HEK293 (cell line): ENCODE measurements around the gene SLC25A42.

Source experiments
- CTCF ChIA-PET: fragments of 350-600 bp; formaldehyde crosslinking; extraction: SDS; loops from one replicate; lab custom pipeline; 2021; ENCODE audit warnings: antibody characterized with exemption; lab: Yijun Ruan, JAX
- POLR2A ChIA-PET: fragments of 300-600 bp; formaldehyde crosslinking; extraction: SDS; loops from one replicate; lab custom pipeline; 2020; ENCODE audit warnings: antibody characterized with exemption, inconsistent platforms; lab: Yijun Ruan, JAX
- H3K27ac ChIP-seq: fragments of 200-500 bp; sonication (Bioruptor generic); 2 replicates; pipeline ENCODE4 v1.5.1; 2014; ENCODE audit warnings: low read depth, low read length, control low read depth, inconsistent platforms; ENCODE audit errors: extremely low read depth
- H3K36me3 ChIP-seq, 2 experiments: fragments of 200-500 bp in 1 of 2; sonication (Bioruptor generic) in 1 of 2; 1 replicate in 1 of 2; 2 replicates in 1 of 2; pipeline ENCODE4 v1.5.1; 2014 to 2017; ENCODE audit warnings: inconsistent platforms in 2 of 2, low read length in 2 of 2; ENCODE audit not compliant: control insufficient read depth in 2 of 2, insufficient read depth in 1 of 2
- H3K4me1 ChIP-seq: fragments of 200-500 bp; sonication (Bioruptor generic); 2 replicates; pipeline ENCODE4 v1.5.1; 2014; ENCODE audit warnings: mild to moderate bottlenecking, low read length, inconsistent platforms; ENCODE audit not compliant: control insufficient read depth, insufficient read depth
- H3K4me3 ChIP-seq: 2 replicates; pipeline ENCODE4 v1.5.1; 2011; ENCODE audit warnings: low read depth, mild to moderate bottlenecking, control low read depth, low read length, moderate library complexity
- H3K9me3 ChIP-seq: fragments of 200-500 bp; sonication (Bioruptor generic); 2 replicates; pipeline ENCODE4 v1.5.1; 2014; ENCODE audit warnings: low read depth, low read length, inconsistent platforms; ENCODE audit not compliant: control insufficient read depth, insufficient read depth
- BCL11A ChIP-seq: fragments of 450-650 bp; formaldehyde crosslinking; IDR thresholded peaks from 2 replicates; pipeline ENCODE4 v1.5.1; 2016; ENCODE audit warnings: low read depth, missing biosample characterization, missing genetic modification characterization
- GLIS1 ChIP-seq: fragments of 450-650 bp; formaldehyde crosslinking; IDR thresholded peaks from 2 replicates; pipeline ENCODE4 v1.5.1; 2016; ENCODE audit warnings: missing biosample characterization, missing genetic modification characterization
- KLF7 ChIP-seq: fragments of 450-650 bp; formaldehyde crosslinking; IDR thresholded peaks from 2 replicates; pipeline ENCODE4 v1.5.1; 2016; ENCODE audit warnings: missing biosample characterization, missing genetic modification characterization, borderline replicate concordance
- PRDM6 ChIP-seq: fragments of 450-650 bp; formaldehyde crosslinking; IDR thresholded peaks from 2 replicates; pipeline ENCODE4 v1.5.1; 2017; ENCODE audit warnings: missing biosample characterization, missing genetic modification characterization
- ZBTB20 ChIP-seq: fragments of 450-650 bp; formaldehyde crosslinking; IDR thresholded peaks from 2 replicates; pipeline ENCODE4 v1.5.1; 2016; ENCODE audit warnings: missing biosample characterization, missing genetic modification characterization
- ZNF26 ChIP-seq: fragments of 450-650 bp; formaldehyde crosslinking; IDR thresholded peaks from 2 replicates; pipeline ENCODE4 v1.5.1; 2016; ENCODE audit warnings: missing biosample characterization, missing genetic modification characterization
- ZNF280D ChIP-seq: fragments of 450-650 bp; formaldehyde crosslinking; IDR thresholded peaks from 2 replicates; pipeline ENCODE4 v1.5.1; 2016; ENCODE audit warnings: missing biosample characterization, missing genetic modification characterization
- ZNF354C ChIP-seq: fragments of 450-650 bp; formaldehyde crosslinking; IDR thresholded peaks from 2 replicates; pipeline ENCODE4 v1.5.1; 2016; ENCODE audit warnings: missing biosample characterization, missing genetic modification characterization, low read depth, borderline replicate concordance
- ZNF394 ChIP-seq: fragments of 450-650 bp; formaldehyde crosslinking; IDR thresholded peaks from 2 replicates; pipeline ENCODE4 v1.5.1; 2016; ENCODE audit warnings: missing biosample characterization, missing genetic modification characterization, mild to moderate bottlenecking, moderate library complexity, borderline replicate concordance
- ZNF416 ChIP-seq: fragments of 450-650 bp; formaldehyde crosslinking; IDR thresholded peaks from 2 replicates; pipeline ENCODE4 v1.5.1; 2016; ENCODE audit warnings: missing biosample characterization, missing genetic modification characterization
- ZNF473 ChIP-seq: fragments of 450-650 bp; formaldehyde crosslinking; IDR thresholded peaks from 2 replicates; pipeline ENCODE4 v1.5.1; 2017; ENCODE audit warnings: missing biosample characterization, missing genetic modification characterization
- ZNF664 ChIP-seq: fragments of 450-650 bp; formaldehyde crosslinking; IDR thresholded peaks from 2 replicates; pipeline ENCODE4 v1.5.1; 2016; ENCODE audit warnings: missing biosample characterization, missing genetic modification characterization
- ZNF677 ChIP-seq: fragments of 450-650 bp; IDR thresholded peaks from 2 replicates; pipeline ENCODE4 v1.5.0; 2018; ENCODE audit warnings: missing biosample characterization, mild to moderate bottlenecking, missing genetic modification characterization, moderate library complexity
- ZNF837 ChIP-seq: fragments of 450-650 bp; formaldehyde crosslinking; IDR thresholded peaks from 2 replicates; pipeline ENCODE4 v1.5.1; 2016; ENCODE audit warnings: missing biosample characterization, missing genetic modification characterization
- ZSCAN16 ChIP-seq: fragments of 450-650 bp; formaldehyde crosslinking; IDR thresholded peaks from 2 replicates; pipeline ENCODE4 v1.5.1; 2016; ENCODE audit warnings: missing biosample characterization, missing genetic modification characterization

SLC25A42 gene

GRCh38 chr19:19050104-19050503 lies 13.7 kb upstream of the SLC25A42 start (continued):
- TF ChIP-seq PRDM6 (no peak), ZNF664 (no peak), ZBTB20 (tag by site-specific recombination) (no peak), KLF7 (no peak)

- ChIA-PET POLR2A (no interaction called here), CTCF (interaction anchor here (0.6 to 1.4 kb wide), 4 partner anchors 11 to 860 kb away, joined by 3 to 4 read pairs (median 4); no protein-coding TSS in a partner anchor)
- Histone ChIP-seq H3K36me3 (peaks cover 5 to 69% of the 10 kb centered on the region in 2 experiments; a peak in 2 of 3 replicates), H3K4me1 (no peaks in the 10 kb centered on the region), H3K4me3 (no peak overlapping the region), H3K9me3 (no peaks in the 10 kb centered on the region), H3K27ac (no peak overlapping the region)
- TF ChIP-seq ZNF26 (tag by site-specific recombination) (no peak), ZSCAN16 (tag by site-specific recombination) (no peak)
Measured at GRCh38 chr19:19050731-19051130, 13.1 kb upstream of the SLC25A42 start.

- CTCF ChIA-PET, result interaction anchor here (0.6 to 2.0 kb wide), 8 partner anchors 11 to 291 kb away, joined by 3 to 5 read pairs (median 4); no protein-coding TSS in a partner anchor
- peaks cover 5 to 69% of the 10 kb centered on the region in 2 experiments; a peak in 2 of 3 replicates for H3K36me3 ChIP-seq
- no peak overlapping the region for H3K27ac ChIP-seq
- no peaks in the 10 kb centered on the region for H3K9me3 ChIP-seq
- H3K4me3 ChIP-seq, result no peak overlapping the region
- POLR2A ChIA-PET, result no interaction called here
- TF ChIP-seq ZNF280D (tag by site-specific recombination) (no peak), GLIS1 (tag by site-specific recombination) (peak; percentile 32; the same call in 1 of the 2 replicates)
- H3K4me1 ChIP-seq, result no peaks in the 10 kb centered on the region
Measured at GRCh38 chr19:19051478-19052213, 12.1 kb upstream of the SLC25A42 start.

GRCh38 chr19:19052921-19053320 lies 10.9 kb upstream of the SLC25A42 start:
- Histone ChIP-seq H3K36me3 (peaks cover 5 to 77% of the 10 kb centered on the region in 2 experiments; a peak in 2 of 3 replicates), H3K9me3 (no peaks in the 10 kb centered on the region), H3K4me1 (no peaks in the 10 kb centered on the region)
- POLR2A ChIA-PET, result no interaction called here
- TF ChIP-seq ZNF837 (tag by site-specific recombination), result no peak
- no peak for TF ChIP-seq ZNF394
- no peak for TF ChIP-seq ZBTB20 (tag by site-specific recombination)
- no peak for TF ChIP-seq ZNF416
- no peak for TF ChIP-seq BCL11A (tag by site-specific recombination)
- TF ChIP-seq ZNF677 (tag by site-specific recombination), result no peak
- no peak for TF ChIP-seq PRDM6
- TF ChIP-seq ZNF473 (tag by site-specific recombination), result no peak
- no peak for TF ChIP-seq ZNF354C (tag by site-specific recombination)
- TF ChIP-seq, all 188 proteins: peak for 0
- CTCF ChIA-PET, result interaction anchor here (0.5 to 2.0 kb wide), 12 partner anchors 10 to 1116 kb away, joined by 3 to 10 read pairs (median 4); partner anchors contain the start of gene SLC25A42
- no peak overlapping the region for H3K4me3 ChIP-seq
- no peak overlapping the region for H3K27ac ChIP-seq
